Ectodermal cell (in vitro differentiated cells): ENCODE results near the gene RFX5.
A peak's percentile ranks its signal among the peaks of the same experiment; 100 is the strongest.

Experiments
- H3K27ac ChIP-seq: 2 replicates; pipeline ENCODE4 v1.7.0; 2013; ENCODE audit warnings: mild to moderate bottlenecking, low read depth, low read length; ENCODE audit not compliant: insufficient read depth, poor library complexity, severe bottlenecking
- H3K27me3 ChIP-seq: 2 replicates; pipeline ENCODE4 v1.7.0; 2013; ENCODE audit warnings: mild to moderate bottlenecking, low read length; ENCODE audit not compliant: insufficient read depth, control insufficient read depth, poor library complexity, severe bottlenecking
- H3K36me3 ChIP-seq: one replicate; pipeline ENCODE4 v1.7.0; 2013; ENCODE audit warnings: low read length; ENCODE audit not compliant: control insufficient read depth, insufficient read depth
- H3K4me1 ChIP-seq: one replicate; pipeline ENCODE4 v1.7.0; 2013; ENCODE audit warnings: low read length; ENCODE audit not compliant: control insufficient read depth, insufficient read depth
- H3K4me3 ChIP-seq: 2 replicates; pipeline ENCODE4 v1.7.0; 2013; ENCODE audit warnings: low read depth, low read length, control low read depth; ENCODE audit not compliant: insufficient read depth
- H3K9me3 ChIP-seq: 2 replicates; pipeline ENCODE4 v1.7.0; 2013; ENCODE audit warnings: mild to moderate bottlenecking, low read length, moderate library complexity; ENCODE audit not compliant: control insufficient read depth
- WGBS, 2 experiments: methylation state at CpG; one replicate each; pipeline ENCODE4 v1.1.7; 2013; ENCODE audit warnings: missing lambda C conversion rate in 2 of 2; 5-methylcytosine and 5-hydroxymethylcytosine counted together

Gene RFX5

GRCh38 chr1:151342569-151342968, 4.5 kb downstream of the RFX5 start:
- Histone ChIP-seq H3K27ac (no peak overlapping the region), H3K4me3 (no peak overlapping the region), H3K27me3 (no peaks in the 10 kb centered on the region), H3K9me3 (no peaks in the 10 kb centered on the region), H3K36me3 (peaks cover 30% of the 10 kb centered on the region), H3K4me1 (peaks cover under 1% of the 10 kb centered on the region)
- 95 to 96% methylated on average over 6 of the region's 6 CpGs for WGBS, 2 experiments

- peaks cover 30% of the 10 kb centered on the region for H3K36me3 ChIP-seq
- no peaks in the 10 kb centered on the region for H3K27me3 ChIP-seq
- no peak overlapping the region for H3K4me3 ChIP-seq
- H3K27ac ChIP-seq, result no peak overlapping the region
- H3K4me1 ChIP-seq, result no peaks in the 10 kb centered on the region
- 95 to 100% methylated on average over 2 of the region's 2 CpGs for WGBS, 2 experiments
- no peaks in the 10 kb centered on the region for H3K9me3 ChIP-seq
These were observed 5.0 kb downstream of the RFX5 start for GRCh38 chr1:151342021-151342420.

GRCh38 chr1:151340870-151341754, 5.9 kb downstream of the RFX5 start:
- Histone ChIP-seq H3K4me1 (no peaks in the 10 kb centered on the region), H3K27me3 (no peaks in the 10 kb centered on the region), H3K27ac (peak overlapping the region; percentile 60), H3K4me3 (no peak overlapping the region), H3K9me3 (no peaks in the 10 kb centered on the region), H3K36me3 (peaks cover 30% of the 10 kb centered on the region)
- 51 to 53% methylated on average over 7 of the region's 7 CpGs for WGBS, 2 experiments

- no peaks in the 10 kb centered on the region for H3K36me3 ChIP-seq
- H3K4me3 ChIP-seq, result no peak overlapping the region
- H3K27me3 ChIP-seq, result no peaks in the 10 kb centered on the region
- H3K27ac ChIP-seq, result no peak overlapping the region
- no peaks in the 10 kb centered on the region for H3K9me3 ChIP-seq
- no peaks in the 10 kb centered on the region for H3K4me1 ChIP-seq
- 82 to 97% methylated on average over 2 to 3 of the region's 3 CpGs for WGBS, 2 experiments
These were observed 10.5 kb downstream of the RFX5 start for GRCh38 chr1:151336556-151336955.

- WGBS, 2 experiments, result 94 to 96% methylated on average over 4 to 5 of the region's 5 CpGs
- Histone ChIP-seq H3K27me3 (no peaks in the 10 kb centered on the region), H3K9me3 (no peaks in the 10 kb centered on the region), H3K27ac (no peak overlapping the region), H3K4me1 (no peaks in the 10 kb centered on the region), H3K4me3 (no peak overlapping the region), H3K36me3 (no peaks in the 10 kb centered on the region)
These were observed 12.2 kb downstream of the RFX5 start for GRCh38 chr1:151334822-151335221.

- 46 to 50% methylated on average over 34 of the region's 34 CpGs for WGBS, 2 experiments
- Histone ChIP-seq H3K27me3 (no peaks in the 10 kb centered on the region), H3K4me3 (peak overlapping the region; percentile 66), H3K4me1 (peaks cover 11% of the 10 kb centered on the region), H3K9me3 (no peaks in the 10 kb centered on the region), H3K27ac (peak overlapping the region; percentile 54), H3K36me3 (peaks cover 8% of the 10 kb centered on the region)
These were observed 19.0 kb downstream of the RFX5 start for GRCh38 chr1:151327903-151328674.

- H3K36me3 ChIP-seq, result peaks cover 8% of the 10 kb centered on the region
- 0% methylated on average over 40 of the region's 40 CpGs for WGBS, 2 experiments
- H3K27me3 ChIP-seq, result no peaks in the 10 kb centered on the region
- peaks cover 11% of the 10 kb centered on the region for H3K4me1 ChIP-seq
- peak within 1 kb of the TSS; percentile 97 for H3K27ac ChIP-seq
- H3K4me3 ChIP-seq, result peak within 1 kb of the TSS; percentile 66
- H3K9me3 ChIP-seq, result no peaks in the 10 kb centered on the region
These were observed 19.7 kb downstream of the RFX5 start, which contains the start of gene PI4KB for GRCh38 chr1:151327223-151327902. PI4KB (minus strand) TSS chr1:151327416; CDS start chr1:151316481, 10,935 bp downstream.

- no peaks in the 10 kb centered on the region for H3K27me3 ChIP-seq
- 6 to 9% methylated on average over 9 to 12 of the region's 12 CpGs for WGBS, 2 experiments
- H3K4me3 ChIP-seq, result peak overlapping the region; percentile 66
- H3K9me3 ChIP-seq, result no peaks in the 10 kb centered on the region
- H3K36me3 ChIP-seq, result peaks cover 8% of the 10 kb centered on the region
- no peak overlapping the region for H3K27ac ChIP-seq
- peaks cover 11% of the 10 kb centered on the region for H3K4me1 ChIP-seq
These were observed 20.3 kb downstream of the RFX5 start for GRCh38 chr1:151326619-151327222.

- no peak overlapping the region for H3K27ac ChIP-seq
- 79 to 83% methylated on average over 4 to 5 of the region's 5 CpGs for WGBS, 2 experiments
These were observed 21.2 kb downstream of the RFX5 start for GRCh38 chr1:151325646-151326429.

More at GRCh38 chr1:151325646-151326429, 21.2 kb downstream of the RFX5 start:
- Histone ChIP-seq H3K4me3 (no peak overlapping the region), H3K36me3 (peaks cover 8% of the 10 kb centered on the region), H3K4me1 (peaks cover 11% of the 10 kb centered on the region), H3K9me3 (no peaks in the 10 kb centered on the region), H3K27me3 (no peaks in the 10 kb centered on the region)
